ENCODE data around the gene TTLL11. TPM values are rescaled to one million over a fixed set of nuclear protein-coding genes. Genes with fewer than 3 reads are reported as not detected.

Gene TTLL11
- total RNA-seq, 4 donors from 2014 or later = 9.8 to 18.6 (median 15.6) TPM

DNA sequence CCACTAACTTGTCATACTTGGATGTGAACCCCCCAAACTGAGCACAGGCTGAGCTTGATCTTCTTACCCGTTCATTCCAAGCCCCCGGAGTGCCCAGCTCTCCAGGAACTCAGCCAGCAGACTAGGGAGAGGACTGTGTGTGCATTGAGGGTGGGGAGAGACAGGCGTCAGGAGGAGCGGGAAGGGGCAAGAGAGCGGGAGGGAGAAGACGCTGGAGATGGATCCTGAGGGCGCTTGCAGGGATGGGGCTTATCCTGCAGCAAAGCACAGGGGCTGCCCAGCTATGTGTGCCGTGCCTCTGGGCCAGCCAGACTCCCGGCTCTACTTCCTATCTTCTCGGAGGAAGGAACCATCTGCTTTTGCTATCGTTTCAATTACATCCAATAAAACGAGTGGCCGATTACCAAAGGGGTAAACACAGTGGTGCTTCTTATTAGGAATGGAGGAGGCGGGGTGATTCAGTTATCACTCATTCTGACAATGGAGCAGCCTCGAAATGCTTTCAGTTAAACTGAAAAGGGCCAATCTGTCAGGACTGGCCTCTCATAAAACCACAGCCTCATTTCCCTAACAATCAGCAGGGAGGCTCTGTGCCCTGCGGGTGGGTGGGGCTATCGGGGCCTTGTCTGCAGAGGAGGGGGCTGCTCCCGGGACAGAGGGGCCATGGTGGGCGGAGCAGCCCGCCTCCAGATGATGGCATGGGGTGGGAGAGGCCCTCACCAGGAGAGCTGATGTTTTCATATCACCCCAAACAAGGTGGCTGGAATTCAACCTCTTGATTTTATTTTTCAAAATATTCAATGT lies 273.5 kb downstream of the TTLL11 start:
- WGBS, 2 donors = 13 to 17% methylated on average over 20 of the region's 20 CpGs
- Histone ChIP-seq H3K4me3 (peak overlapping the region in 2 of 4 donors; percentile 21 to 26), H3K9me3 (no peaks in the 10 kb centered on the region), H3K36me3 (peaks cover 0 to 4% (median 0%) of the 10 kb centered on the region in 3 donors), H3K27ac (peak overlapping the region in 2 of 4 donors; percentile 2 to 18), H3K27me3 (no peaks in the 10 kb centered on the region), H3K4me1 (peaks cover 0 to 22% (median 4%) of the 10 kb centered on the region in 4 donors)
- TF ChIP-seq, protein P1, sequence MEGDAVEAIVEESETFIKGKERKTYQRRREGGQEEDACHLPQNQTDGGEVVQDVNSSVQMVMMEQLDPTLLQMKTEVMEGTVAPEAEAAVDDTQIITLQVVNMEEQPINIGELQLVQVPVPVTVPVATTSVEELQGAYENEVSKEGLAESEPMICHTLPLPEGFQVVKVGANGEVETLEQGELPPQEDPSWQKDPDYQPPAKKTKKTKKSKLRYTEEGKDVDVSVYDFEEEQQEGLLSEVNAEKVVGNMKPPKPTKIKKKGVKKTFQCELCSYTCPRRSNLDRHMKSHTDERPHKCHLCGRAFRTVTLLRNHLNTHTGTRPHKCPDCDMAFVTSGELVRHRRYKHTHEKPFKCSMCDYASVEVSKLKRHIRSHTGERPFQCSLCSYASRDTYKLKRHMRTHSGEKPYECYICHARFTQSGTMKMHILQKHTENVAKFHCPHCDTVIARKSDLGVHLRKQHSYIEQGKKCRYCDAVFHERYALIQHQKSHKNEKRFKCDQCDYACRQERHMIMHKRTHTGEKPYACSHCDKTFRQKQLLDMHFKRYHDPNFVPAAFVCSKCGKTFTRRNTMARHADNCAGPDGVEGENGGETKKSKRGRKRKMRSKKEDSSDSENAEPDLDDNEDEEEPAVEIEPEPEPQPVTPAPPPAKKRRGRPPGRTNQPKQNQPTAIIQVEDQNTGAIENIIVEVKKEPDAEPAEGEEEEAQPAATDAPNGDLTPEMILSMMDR (IDR thresholded peaks at IDR 0.05) = no peak
- TF ChIP-seq POLR2A (IDR thresholded peaks at IDR 0.05) (no peak), EP300 (IDR thresholded peaks at IDR 0.05) (no peak)
- no peak for DNase-seq (ENCODE audit: low spot score in 2 of 2)

DNA sequence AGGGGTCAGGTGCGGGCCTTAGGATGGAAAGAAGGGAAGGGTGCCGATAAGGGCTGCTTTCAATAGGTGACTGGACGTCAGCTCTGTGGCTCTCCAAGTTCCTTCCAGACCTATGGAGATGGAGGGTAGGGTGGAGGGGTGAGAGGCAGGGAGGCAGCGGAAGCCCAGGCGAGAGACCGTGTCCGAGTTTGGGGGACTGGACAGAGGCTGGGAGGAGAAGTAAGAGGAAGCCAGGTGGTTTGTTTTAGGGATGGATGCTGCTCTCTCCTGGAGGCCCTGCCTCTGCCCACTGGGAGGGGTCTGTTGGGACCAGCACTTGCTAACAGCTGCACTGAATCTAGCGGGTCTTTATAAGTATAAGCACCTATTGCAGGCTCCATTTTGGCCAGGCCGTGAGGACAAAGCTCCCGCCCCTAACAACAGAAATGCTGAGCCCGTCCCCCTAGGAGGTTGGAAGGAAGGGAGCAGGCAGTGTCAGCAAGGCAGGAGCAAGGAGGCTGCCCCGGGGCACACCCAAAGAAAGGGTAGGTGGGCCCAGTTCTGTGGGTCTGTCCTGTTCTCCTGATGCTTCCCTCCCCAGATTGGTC lies 274.2 kb downstream of the TTLL11 start:
- H3K4me3 ChIP-seq = no peak overlapping the region
- TF ChIP-seq EP300 (IDR thresholded peaks at IDR 0.05) (no peak), POLR2A (IDR thresholded peaks at IDR 0.05) (no peak)
- TF ChIP-seq, protein P1 (IDR thresholded peaks at IDR 0.05) = no peak
- H3K36me3 ChIP-seq = peaks cover 0 to 4% (median 0%) of the 10 kb centered on the region in 3 donors
- 87 to 91% methylated on average over 12 of the region's 12 CpGs for WGBS, 2 donors
- peak overlapping the region in 2 of 4 donors; percentile 2 to 18 for H3K27ac ChIP-seq
- no peak for DNase-seq (ENCODE audit: low spot score in 2 of 2)
- peaks cover 0 to 22% (median 4%) of the 10 kb centered on the region in 4 donors for H3K4me1 ChIP-seq
- H3K27me3 ChIP-seq = no peaks in the 10 kb centered on the region
- no peaks in the 10 kb centered on the region for H3K9me3 ChIP-seq

DNA sequence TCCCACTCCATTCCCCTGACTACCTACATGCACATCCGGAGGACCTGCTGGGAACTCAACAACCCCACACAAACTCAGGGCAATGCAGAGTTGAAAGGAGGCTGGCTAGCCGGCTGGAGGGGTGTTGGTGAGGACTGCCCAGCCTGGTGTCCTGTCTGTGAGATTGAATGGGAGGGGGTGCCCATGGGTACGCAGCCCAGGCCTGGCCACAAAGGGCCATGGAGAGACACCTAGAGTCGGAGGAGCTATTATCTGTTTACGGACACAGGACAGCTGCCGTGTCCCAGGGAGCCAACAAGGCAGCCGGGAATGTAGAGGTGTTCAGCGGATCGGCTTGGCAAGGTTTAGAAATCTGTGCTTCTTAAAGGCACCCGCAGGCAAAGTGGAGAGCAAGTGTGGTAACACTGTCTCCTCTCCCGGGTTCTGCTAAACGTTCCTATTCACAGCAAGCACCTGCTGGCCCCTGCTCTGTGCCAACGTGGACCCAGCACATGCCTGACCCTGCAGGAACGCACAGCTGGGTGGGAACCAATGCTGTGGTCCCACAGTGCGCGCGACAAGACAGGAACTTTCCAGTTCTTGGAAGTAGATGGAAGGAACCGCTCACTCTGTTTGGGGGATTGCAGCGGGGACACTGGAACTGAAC lies 275.0 kb downstream of the TTLL11 start:
- Histone ChIP-seq H3K4me1 (peaks cover 0 to 22% (median 4%) of the 10 kb centered on the region in 4 donors), H3K27ac (no peak overlapping the region), H3K36me3 (peaks cover 0 to 4% (median 0%) of the 10 kb centered on the region in 3 donors), H3K4me3 (no peak overlapping the region), H3K27me3 (no peaks in the 10 kb centered on the region), H3K9me3 (no peaks in the 10 kb centered on the region)
- TF ChIP-seq POLR2A (IDR thresholded peaks at IDR 0.05) = no peak
- no peak for TF ChIP-seq EP300 (IDR thresholded peaks at IDR 0.05)
- TF ChIP-seq, protein P1 (IDR thresholded peaks at IDR 0.05) = no peak
- 84% methylated on average over 14 to 18 of the region's 19 CpGs for WGBS, 2 donors
- DNase-seq (ENCODE audit: low spot score in 2 of 2) = no peak

DNA sequence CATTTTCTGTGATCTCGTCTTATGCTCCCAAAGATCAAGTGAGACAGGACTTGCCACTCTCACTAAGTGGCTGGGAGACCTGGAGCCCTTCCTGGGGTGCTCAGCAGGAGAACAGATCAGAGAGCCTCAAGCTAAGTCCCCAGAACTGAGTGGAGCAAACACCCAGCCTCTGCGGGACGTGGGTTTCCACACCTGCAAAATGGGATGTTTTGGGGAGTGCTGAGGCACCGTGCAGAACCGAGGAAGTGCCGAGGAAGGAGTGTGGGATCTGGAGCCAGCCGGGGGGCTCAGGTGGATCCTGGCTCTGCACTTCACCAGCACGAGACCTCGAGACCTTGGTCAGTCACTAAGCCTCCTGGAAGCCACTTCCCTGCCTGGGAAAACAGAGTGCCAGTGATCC lies 275.6 kb downstream of the TTLL11 start:
- DNase-seq (ENCODE audit: low spot score in 2 of 2) = no peak
- H3K36me3 ChIP-seq = peaks cover 0 to 3% (median 0%) of the 10 kb centered on the region in 3 donors
- no peaks in the 10 kb centered on the region for H3K9me3 ChIP-seq
- H3K27me3 ChIP-seq = no peaks in the 10 kb centered on the region
- peaks cover 0 to 22% (median 4%) of the 10 kb centered on the region in 4 donors for H3K4me1 ChIP-seq
- H3K27ac ChIP-seq = no peak overlapping the region
- 94 to 96% methylated on average over 9 of the region's 9 CpGs for WGBS, 2 donors
- TF ChIP-seq, protein P1 (IDR thresholded peaks at IDR 0.05) = no peak
- TF ChIP-seq EP300 (IDR thresholded peaks at IDR 0.05) (no peak), POLR2A (IDR thresholded peaks at IDR 0.05) (no peak)
- no peak overlapping the region for H3K4me3 ChIP-seq

Data from tibial nerve (tissue), 4 donors.